Neural progenitor cell (in vitro differentiated cells): Measurements from ENCODE around the gene DOCK10. TPM values are rescaled to one million over a fixed set of nuclear protein-coding genes. Genes with fewer than 3 reads are reported as not detected.

Source experiments
- DNase-seq: peaks from one replicate; pipeline ENCODE4 v3.0.0-alpha.2; 2016; ENCODE audit warnings: low spot score
- H2AFZ ChIP-seq: fragments of 200-600 bp; sonication (generic); replicated peaks from 2 replicates; pipeline ENCODE4 v1.6.1; 2016; ENCODE audit warnings: antibody characterized with exemption
- H3F3A ChIP-seq: fragments of 200-600 bp; sonication (generic); 2 replicates; pipeline ENCODE4 v1.6.1; 2016; ENCODE audit warnings: antibody characterized with exemption, low read depth
- H3K27ac ChIP-seq: fragments of 200-600 bp; sonication (generic); 2 replicates; pipeline ENCODE4 v1.5.1; 2016; ENCODE audit warnings: mild to moderate bottlenecking
- H3K27me3 ChIP-seq: fragments of 200-600 bp; sonication (generic); 2 replicates; pipeline ENCODE4 v1.6.1; 2016; ENCODE audit warnings: mild to moderate bottlenecking, moderate library complexity
- H3K36me3 ChIP-seq: fragments of 200-600 bp; sonication (generic); 2 replicates; pipeline ENCODE4 v1.5.1; 2016
- H3K4me1 ChIP-seq: fragments of 200-600 bp; sonication (generic); 2 replicates; pipeline ENCODE4 v1.6.1; 2016; ENCODE audit warnings: mixed run types
- H3K4me2 ChIP-seq: fragments of 200-600 bp; sonication (generic); 2 replicates; pipeline ENCODE4 v1.6.1; 2016
- H3K4me3 ChIP-seq: fragments of 200-600 bp; sonication (generic); 2 replicates; pipeline ENCODE4 v1.5.1; 2016
- H3K79me2 ChIP-seq: fragments of 200-600 bp; sonication (generic); 2 replicates; pipeline ENCODE4 v1.6.1; 2016; ENCODE audit warnings: low read depth
- H3K9ac ChIP-seq: fragments of 200-600 bp; sonication (generic); 2 replicates; pipeline ENCODE4 v1.6.1; 2016
- H3K9me3 ChIP-seq: fragments of 200-600 bp; sonication (generic); 2 replicates; pipeline ENCODE4 v1.5.1; 2016; ENCODE audit warnings: low read depth
- H4K20me1 ChIP-seq: fragments of 200-600 bp; sonication (generic); 2 replicates; pipeline ENCODE4 v1.6.1; 2016; ENCODE audit warnings: low read depth
- H3K27ac Mint-ChIP-seq: 3 replicates; pipeline ENCODE4 v1.8.0; 2021; ENCODE audit warnings: mixed read lengths
- H3K27me3 Mint-ChIP-seq: 2 replicates; pipeline ENCODE4 v1.8.0; 2022; ENCODE audit warnings: low read depth, mild to moderate bottlenecking, inconsistent platforms, moderate library complexity, mixed read lengths; ENCODE audit not compliant: insufficient read depth
- H3K36me3 Mint-ChIP-seq: 3 replicates; pipeline ENCODE4 v1.8.0; 2021; ENCODE audit warnings: mixed read lengths
- H3K4me1 Mint-ChIP-seq: 3 replicates; pipeline ENCODE4 v1.8.0; 2021; ENCODE audit warnings: mixed read lengths
- H3K4me3 Mint-ChIP-seq: 3 replicates; pipeline ENCODE4 v1.8.0; 2021; ENCODE audit warnings: mild to moderate bottlenecking, moderate library complexity, mixed read lengths
- H3K9me3 Mint-ChIP-seq: 3 replicates; pipeline ENCODE4 v1.8.0; 2020; ENCODE audit warnings: mixed read lengths
- CTCF ChIP-seq: fragments of 200-600 bp; sonication (generic); IDR thresholded peaks from 2 replicates; pipeline ENCODE4 v1.5.1; 2017; ENCODE audit warnings: antibody characterized with exemption, mild to moderate bottlenecking
- EZH2 ChIP-seq: fragments of 200-600 bp; sonication (generic); IDR thresholded peaks from 2 replicates; pipeline ENCODE4 v1.6.1; 2017; ENCODE audit warnings: antibody characterized with exemption, mild to moderate bottlenecking, moderate library complexity
- EZH2phosphoT487 ChIP-seq: fragments of 200-600 bp; sonication (generic); IDR thresholded peaks from 2 replicates; pipeline ENCODE4 v1.6.1; 2017; ENCODE audit warnings: antibody characterized with exemption
- total RNA-seq: library from RNA; depleted of rRNA; stranded (reverse); fragments of >200 nt; gene quantifications from 2 replicates; pipeline ENCODE4 v1.2.3, GENCODE V29; 2015; ENCODE audit warnings: low replicate concordance

DOCK10 gene
- total RNA-seq, 1 donor from 2014 or later, result 1.1 TPM

GRCh38 chr2:225064928-225065327, 22.7 kb upstream of the DOCK10 start:
- TF ChIP-seq CTCF, result no peak
- TF ChIP-seq EZH2, result no peak
- no peak for TF ChIP-seq EZH2phosphoT487
- no peak overlapping the region for H3K9ac ChIP-seq
- Mint-ChIP-seq H3K36me3 (no peaks in the 10 kb centered on the region), H3K27ac (no peak overlapping the region), H3K4me3 (no peak overlapping the region), H3K27me3 (peaks cover 2% of the 10 kb centered on the region), H3K9me3 (peaks cover 19% of the 10 kb centered on the region), H3K4me1 (no peaks in the 10 kb centered on the region)
- no peaks in the 10 kb centered on the region for H3K9me3 ChIP-seq
- H3K27ac ChIP-seq, result no peak overlapping the region
- H3K4me2 ChIP-seq, result no peak overlapping the region
- no peaks in the 10 kb centered on the region for H3K4me1 ChIP-seq
- H2AFZ ChIP-seq, result no peak overlapping the region
- no peak for DNase-seq
- no peaks in the 10 kb centered on the region for H3K27me3 ChIP-seq
- no peak overlapping the region for H3K4me3 ChIP-seq
- no peaks in the 10 kb centered on the region for H4K20me1 ChIP-seq
- H3F3A ChIP-seq, result no peaks in the 10 kb centered on the region
- H3K79me2 ChIP-seq, result no peaks in the 10 kb centered on the region
- H3K36me3 ChIP-seq, result no peaks in the 10 kb centered on the region

- H3K4me1 ChIP-seq, result no peaks in the 10 kb centered on the region
- Mint-ChIP-seq H3K27ac (no peak overlapping the region), H3K4me3 (no peak overlapping the region), H3K9me3 (peaks cover 21% of the 10 kb centered on the region), H3K4me1 (no peaks in the 10 kb centered on the region), H3K27me3 (no peaks in the 10 kb centered on the region), H3K36me3 (no peaks in the 10 kb centered on the region)
- no peaks in the 10 kb centered on the region for H3K9me3 ChIP-seq
- no peak overlapping the region for H3K4me3 ChIP-seq
- H3F3A ChIP-seq, result no peaks in the 10 kb centered on the region
- no peak overlapping the region for H3K4me2 ChIP-seq
- DNase-seq, result no peak
- no peaks in the 10 kb centered on the region for H4K20me1 ChIP-seq
- no peaks in the 10 kb centered on the region for H3K27me3 ChIP-seq
- no peaks in the 10 kb centered on the region for H3K79me2 ChIP-seq
- TF ChIP-seq EZH2, result no peak
- no peak for TF ChIP-seq EZH2phosphoT487
- TF ChIP-seq CTCF, result no peak
- no peaks in the 10 kb centered on the region for H3K36me3 ChIP-seq
- H3K9ac ChIP-seq, result no peak overlapping the region
- H2AFZ ChIP-seq, result no peak overlapping the region
- no peak overlapping the region for H3K27ac ChIP-seq
Observed at GRCh38 chr2:225064362-225064761, 22.1 kb upstream of the DOCK10 start.

- Histone ChIP-seq H3K4me2 (no peak overlapping the region), H3K4me3 (no peak overlapping the region), H3K9ac (no peak overlapping the region), H3K9me3 (no peaks in the 10 kb centered on the region), H3K27me3 (no peaks in the 10 kb centered on the region), H3F3A (no peaks in the 10 kb centered on the region), H3K36me3 (no peaks in the 10 kb centered on the region), H3K79me2 (no peaks in the 10 kb centered on the region), H3K4me1 (no peaks in the 10 kb centered on the region), H2AFZ (no peak overlapping the region), H3K27ac (no peak overlapping the region), H4K20me1 (no peaks in the 10 kb centered on the region)
- DNase-seq, result no peak
- Mint-ChIP-seq H3K36me3 (no peaks in the 10 kb centered on the region), H3K27me3 (no peaks in the 10 kb centered on the region), H3K4me1 (no peaks in the 10 kb centered on the region), H3K4me3 (no peak overlapping the region), H3K9me3 (peaks cover 2% of the 10 kb centered on the region), H3K27ac (no peak overlapping the region)
- TF ChIP-seq EZH2phosphoT487 (no peak), EZH2 (no peak), CTCF (no peak)
Observed at GRCh38 chr2:225056330-225057073, 14.2 kb upstream of the DOCK10 start.
